Suppressor macrophage treated with lipopolysaccharide for 1 hour (primary cell): ENCODE data around the gene SH2D5.
A peak's percentile ranks its signal among the peaks of the same experiment; 100 is the strongest.

Source experiments
- DNase-seq, 3 donors: peaks; one replicate each; pipeline ENCODE4 v3.0.0-alpha.2; 2020 to 2022

The SH2D5 gene

GRCh38 chr1:20732588-20733359 lies at the start of gene SH2D5:
SH2D5 (minus strand) TSS chr1:20732703; CDS start chr1:20728044, 4,659 bp downstream.
- DNase-seq: peak; percentile 90 to 93 (median 91)

DNA sequence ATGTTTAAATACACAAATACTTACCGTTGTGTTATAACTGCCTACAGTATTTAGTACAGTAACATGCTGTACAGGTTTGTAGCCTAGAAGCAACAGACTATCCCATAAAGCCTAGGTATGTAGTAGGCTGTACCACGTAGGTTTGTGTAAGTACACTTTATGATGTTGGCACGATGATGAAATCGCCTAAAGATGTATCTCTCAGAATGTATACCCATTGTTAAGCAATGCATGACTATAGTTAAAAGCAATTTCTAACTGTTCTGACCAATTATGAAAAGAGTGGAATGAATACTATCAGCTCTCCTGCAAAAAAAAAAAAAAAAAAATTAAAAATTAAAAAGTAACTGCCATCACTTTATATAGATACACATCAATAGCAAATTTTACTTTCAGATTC lies 43.2 kb upstream of the SH2D5 start:
- DNase-seq: no peak

DNA sequence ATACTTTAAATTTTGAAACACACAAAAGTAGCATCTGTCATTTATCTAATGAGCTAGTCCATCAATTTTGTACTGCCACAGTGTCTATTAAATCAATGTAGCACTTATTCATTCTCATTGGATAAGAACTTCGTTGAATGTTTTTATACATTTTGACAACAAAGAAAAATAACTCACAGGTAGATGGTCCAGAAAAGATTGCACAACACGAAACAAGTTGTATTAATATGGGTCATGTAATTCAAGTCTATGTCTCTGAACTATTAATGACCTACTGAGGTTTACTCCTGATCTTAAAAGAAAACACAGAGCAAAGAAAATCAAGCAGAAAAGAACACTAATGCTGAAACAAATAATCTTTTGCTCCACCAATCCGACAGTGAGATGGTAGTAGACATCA lies 39.3 kb upstream of the SH2D5 start:
- no peak for DNase-seq

DNA sequence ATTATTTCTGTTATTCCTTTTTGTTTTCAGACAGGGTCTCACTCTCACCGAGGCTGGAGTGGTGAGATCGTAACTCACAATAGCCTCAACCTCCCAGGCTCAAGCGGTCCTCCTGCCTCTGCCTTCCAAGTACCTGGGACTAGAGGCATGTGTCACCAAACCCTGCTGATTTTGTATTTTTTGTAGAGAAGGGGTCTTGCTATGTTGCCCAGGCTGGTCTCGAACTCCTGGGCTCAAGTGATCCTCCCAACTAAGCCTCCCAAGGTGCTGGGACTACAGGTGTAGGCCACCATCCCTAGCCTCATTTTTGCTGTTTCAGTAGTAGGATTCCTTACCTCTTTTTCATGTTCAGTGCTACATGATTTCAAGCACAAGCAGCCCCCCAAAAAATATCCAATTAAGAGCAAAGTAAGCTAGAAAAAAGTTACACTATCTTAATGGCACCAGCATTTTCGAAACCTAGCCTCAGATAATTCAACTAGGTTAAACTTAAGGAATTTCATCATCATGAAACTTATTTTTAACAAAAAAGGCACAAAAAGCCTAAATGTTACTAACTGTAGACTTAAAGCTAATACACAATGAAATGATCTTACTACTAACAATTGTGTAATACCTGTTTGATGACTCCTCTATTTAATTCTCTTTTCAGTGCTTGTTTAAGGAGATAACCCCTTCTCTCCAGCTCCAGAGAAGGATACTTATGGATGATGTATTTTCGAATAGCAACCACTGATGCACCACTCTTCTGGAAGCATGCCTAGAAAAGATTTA lies 38.0 kb upstream of the SH2D5 start:
- DNase-seq: no peak

- DNase-seq: no peak
These were observed 34.8 kb upstream of the SH2D5 start for GRCh38 chr1:20767271-20767670.

GRCh38 chr1:20763417-20763816 lies 30.9 kb upstream of the SH2D5 start:
- DNase-seq: no peak

DNA sequence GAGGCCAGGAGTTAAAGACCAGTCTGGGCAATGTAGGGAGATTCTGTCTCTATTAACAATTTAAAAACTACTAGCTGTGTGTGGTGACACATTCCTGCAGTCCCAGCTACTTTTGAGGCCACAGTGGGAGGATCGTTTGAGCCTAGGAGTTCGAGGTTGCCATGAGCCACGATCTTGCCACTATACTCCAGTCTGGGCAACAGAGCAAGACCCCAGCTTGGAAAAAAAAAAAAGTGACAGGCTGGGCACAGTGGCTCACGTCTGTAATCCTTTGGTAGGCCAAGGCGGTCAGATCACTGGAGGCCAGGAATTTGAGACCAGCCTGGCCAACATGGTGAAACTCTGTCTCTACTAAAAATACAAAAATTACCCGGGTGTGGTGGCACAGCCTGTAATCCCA lies 27.8 kb upstream of the SH2D5 start:
- DNase-seq: no peak

DNA sequence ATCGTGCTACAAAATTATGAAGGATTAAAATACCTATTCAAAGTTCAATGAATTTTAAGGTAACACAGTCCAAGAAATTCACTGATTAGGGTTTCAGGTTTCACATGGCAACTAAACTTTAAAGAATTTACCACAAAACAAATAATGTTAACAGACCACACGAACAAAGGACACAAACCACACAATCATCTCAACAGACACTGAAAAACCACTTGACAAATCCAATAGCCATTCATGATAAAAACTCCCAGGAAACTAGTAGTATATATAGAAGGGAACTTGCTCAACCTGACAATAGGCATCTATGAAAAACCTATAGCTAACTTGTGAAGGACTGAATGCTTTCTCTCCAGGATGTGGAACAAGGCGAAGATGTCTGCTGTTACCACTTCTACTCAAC lies 21.1 kb upstream of the SH2D5 start:
- DNase-seq: no peak

GRCh38 chr1:20751462-20751990 lies 19.0 kb upstream of the SH2D5 start:
- DNase-seq: no peak

GRCh38 chr1:20742671-20743070 lies 10.2 kb upstream of the SH2D5 start:
- DNase-seq: no peak

DNA sequence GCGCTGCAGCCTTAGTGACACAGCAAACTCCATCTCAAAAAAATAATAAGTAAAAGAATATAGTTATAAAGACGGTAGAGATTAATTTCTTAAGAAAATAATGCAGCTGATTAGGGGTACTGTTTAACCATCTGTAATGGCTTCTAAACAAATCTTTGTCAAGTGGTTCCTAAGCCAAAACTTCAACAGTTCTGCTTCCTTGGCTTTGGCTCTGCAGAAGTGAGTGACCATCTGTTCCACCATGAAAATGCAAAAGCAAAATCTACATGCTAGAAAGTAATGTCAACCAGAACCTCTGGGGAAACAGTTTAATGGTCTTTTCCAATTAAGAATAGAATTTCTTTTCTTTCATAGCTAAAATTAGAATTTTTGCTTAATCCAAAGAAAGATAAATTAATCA lies 8.3 kb upstream of the SH2D5 start:
- no peak for DNase-seq

GRCh38 chr1:20739225-20739624 lies 6.7 kb upstream of the SH2D5 start:
- no peak for DNase-seq

DNA sequence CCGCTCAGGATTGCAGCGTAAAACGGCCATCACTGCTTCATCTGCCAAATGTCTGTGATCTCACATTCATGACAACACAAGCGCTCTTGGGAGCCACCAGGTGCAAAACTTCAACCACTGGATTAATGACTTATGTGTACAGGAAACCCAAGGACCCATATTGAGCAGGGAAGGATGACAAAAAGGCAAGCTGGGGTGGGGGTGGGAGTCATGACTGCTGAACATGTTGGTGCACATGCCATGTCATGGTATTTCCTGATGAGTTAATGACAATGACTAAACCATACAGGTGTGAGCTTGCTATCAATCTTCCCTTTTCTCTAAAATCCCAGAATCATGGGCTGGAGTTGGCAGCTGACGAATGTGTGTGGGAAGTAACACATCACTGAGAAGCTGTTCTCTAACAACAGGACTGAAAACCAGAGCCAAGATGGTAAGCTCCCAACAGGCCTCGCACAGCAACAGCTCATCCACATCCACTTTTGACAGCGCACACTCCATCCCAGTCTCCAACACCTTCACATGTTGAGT lies 3.1 kb upstream of the SH2D5 start:
- DNase-seq: no peak

DNA sequence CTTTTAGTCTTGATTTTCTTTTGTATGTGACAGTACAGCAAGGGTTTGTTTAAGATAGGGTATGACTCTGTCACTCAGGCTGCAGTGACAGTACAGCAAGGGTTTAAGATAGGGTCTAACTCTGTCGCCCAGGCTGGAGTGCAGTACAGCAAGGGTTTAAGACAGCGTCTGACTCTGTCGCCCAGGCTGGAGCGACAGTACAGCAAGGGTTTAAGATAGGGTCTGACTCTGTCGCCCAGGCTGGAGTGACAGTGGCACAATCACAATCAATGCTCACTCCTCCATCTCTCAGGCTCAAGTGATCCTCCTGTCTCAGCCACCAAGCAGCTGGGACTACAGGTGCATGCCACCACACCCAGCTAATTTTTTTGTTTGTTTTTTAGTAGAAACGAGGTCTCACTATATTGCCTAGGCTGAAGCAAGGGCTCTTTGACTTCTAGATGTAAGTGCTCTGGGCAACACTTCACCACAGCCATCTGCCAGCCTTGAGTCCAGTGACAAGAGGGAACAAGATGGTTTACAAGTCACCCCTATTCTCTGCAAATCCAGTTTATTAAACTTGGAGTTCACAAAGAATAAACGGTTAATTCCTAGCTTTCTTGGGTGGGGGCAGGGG lies 965 bp upstream of the SH2D5 start:
- no peak for DNase-seq

GRCh38 chr1:20732071-20732587 lies 374 bp downstream of the SH2D5 start:
- DNase-seq: peak; percentile 39 to 74 (median 53)

DNA sequence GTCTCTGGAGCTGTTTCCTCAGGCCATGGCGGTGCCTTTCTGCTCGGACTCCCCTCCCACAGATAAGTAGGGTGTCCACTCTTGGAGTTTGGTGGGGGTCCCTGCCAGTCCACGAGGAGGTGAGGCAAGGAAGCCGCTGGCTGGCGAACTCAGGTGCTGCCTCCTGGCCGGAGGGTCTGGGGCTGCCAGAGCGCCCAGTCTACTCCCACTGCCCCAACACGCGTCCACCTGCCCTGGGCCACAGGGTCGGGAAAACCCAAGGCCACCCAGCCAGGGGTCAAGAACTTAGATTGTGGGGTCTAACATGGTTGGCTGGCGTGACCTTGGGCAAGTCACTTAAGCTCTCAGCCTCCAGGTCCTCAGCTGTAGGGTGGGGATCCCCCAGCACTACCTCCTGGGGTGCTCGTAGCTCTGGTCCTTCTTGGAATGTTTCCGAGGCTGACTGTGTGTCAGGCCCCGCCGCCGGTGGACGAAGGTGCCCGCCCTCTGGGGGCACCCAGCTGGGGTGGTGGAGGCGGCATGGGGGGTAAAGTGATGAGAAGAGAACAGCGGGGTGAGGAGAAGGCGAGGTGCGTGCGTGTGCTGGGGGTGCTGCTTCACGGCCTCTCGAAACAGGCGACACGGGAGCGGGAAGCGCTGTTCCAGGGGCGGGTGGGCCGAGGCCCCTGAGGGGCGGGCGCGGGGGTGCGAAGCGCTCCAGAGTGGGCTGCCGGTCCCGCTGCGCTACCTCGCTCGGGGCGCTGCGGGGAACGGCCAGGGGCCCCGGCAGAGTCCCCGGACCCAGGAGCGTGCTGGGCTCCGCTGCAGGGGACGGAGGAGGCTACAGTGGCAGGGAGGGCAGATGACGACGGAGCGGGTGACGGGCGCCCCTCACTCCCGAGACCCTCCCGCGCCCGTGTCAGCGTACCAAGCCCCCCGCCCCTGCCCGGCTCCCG lies 1.2 kb downstream of the SH2D5 start:
- peak in 2 of 3 donors; percentile 5 to 24 for DNase-seq

- DNase-seq: no peak
These were observed 1.8 kb downstream of the SH2D5 start for GRCh38 chr1:20730690-20731056.

- no peak for DNase-seq
These were observed 2.4 kb downstream of the SH2D5 start for GRCh38 chr1:20729990-20730689.

DNA sequence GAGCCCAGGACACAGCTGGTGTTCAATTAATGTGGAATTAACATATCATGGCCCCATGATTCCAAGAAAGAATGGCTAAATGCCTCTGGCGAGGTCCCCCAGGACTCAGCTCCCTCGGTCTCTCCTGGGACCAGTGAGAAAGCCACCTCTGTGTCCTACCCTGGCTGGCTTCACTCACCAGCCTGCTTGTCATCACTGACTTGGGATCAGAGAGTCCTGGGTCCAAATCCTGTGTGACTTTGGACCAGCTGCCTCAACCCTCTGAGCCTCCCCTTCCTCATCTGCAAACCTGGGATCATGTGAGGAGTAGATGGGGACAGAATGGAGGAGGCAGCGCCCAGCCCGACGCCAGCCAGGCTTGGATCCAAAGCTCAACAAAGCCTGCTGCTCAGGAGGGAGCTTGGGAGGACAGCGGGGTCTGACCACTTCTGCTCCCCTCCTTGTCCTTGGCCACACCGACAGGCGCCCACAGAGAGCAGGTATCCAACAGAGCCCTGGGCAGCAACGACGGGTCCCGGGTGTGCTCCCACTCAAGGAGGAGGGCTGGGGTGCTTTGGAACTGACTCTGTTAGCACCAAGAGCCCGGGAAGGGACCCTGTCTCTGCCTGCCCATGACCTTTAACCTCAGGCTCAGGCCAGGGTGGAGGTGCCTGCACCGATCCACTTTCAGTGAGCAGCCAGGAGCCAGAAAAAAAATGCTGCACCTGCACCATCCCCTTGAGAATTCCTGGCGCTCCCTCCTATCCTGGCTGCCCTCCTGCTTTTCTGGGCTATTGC lies 3.2 kb downstream of the SH2D5 start:
- DNase-seq: no peak

- no peak for DNase-seq
These were observed 3.9 kb downstream of the SH2D5 start for GRCh38 chr1:20728371-20729154.
